ENCODE data around the gene OPN4. TPM values are rescaled to one million over a fixed set of nuclear protein-coding genes. Genes with fewer than 3 reads are reported as not detected.

The OPN4 gene
- total RNA-seq, 1 experiment from 2014 or later: not detected

DNA sequence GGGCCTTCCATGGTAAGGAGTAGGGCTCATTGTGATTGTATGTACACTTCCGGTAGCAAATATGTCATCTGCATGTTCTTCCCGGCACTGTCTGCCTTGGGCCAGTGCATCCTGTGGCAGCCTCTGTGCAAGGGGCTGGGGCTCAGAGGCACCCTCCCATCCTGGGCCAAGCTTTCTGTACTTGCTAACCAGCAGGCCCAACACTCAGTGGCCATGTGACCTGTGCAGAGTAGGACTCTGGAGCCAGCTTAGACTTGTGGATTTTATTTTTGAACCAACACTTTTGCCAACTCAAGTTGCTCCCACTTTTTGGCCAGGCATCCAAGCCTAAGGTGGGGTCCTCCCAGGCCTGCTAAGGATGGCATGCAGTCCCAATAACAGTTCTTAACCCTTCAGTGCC lies 38.9 kb downstream of the OPN4 start:
- Histone ChIP-seq H3K4me1 (ENCODE audit: insufficient read depth, low read length) (no peaks in the 10 kb centered on the region), H3K9me3 (ENCODE audit: low read length) (no peaks in the 10 kb centered on the region), H3K4me3 (ENCODE audit: low read length) (no peak overlapping the region), H2AFZ (ENCODE audit: low read length) (no peak overlapping the region), H4K20me1 (ENCODE audit: low read length) (no peaks in the 10 kb centered on the region), H3K9ac (ENCODE audit: low read length) (no peak overlapping the region), H3K79me2 (ENCODE audit: low read length) (no peaks in the 10 kb centered on the region), H3K27me3 (ENCODE audit: low read length) (no peaks in the 10 kb centered on the region), H3K36me3 (ENCODE audit: low read depth, low read length) (no peaks in the 10 kb centered on the region), H3K27ac (ENCODE audit: low read length) (no peak overlapping the region), H3F3A (ENCODE audit: low read length, unreplicated experiment) (no peaks in the 10 kb centered on the region), H3K9me2 (replicated peaks; ENCODE audit: low read length) (no peaks in the 10 kb centered on the region), H3K4me2 (ENCODE audit: low read length) (no peak overlapping the region)
- BruUV-seq (replicated peaks): no TSS peak
- intact Hi-C loops (cut with micrococcal nuclease): no loop called here
- CTCF ChIA-PET: interaction anchor here (0.6 to 1.9 kb wide), 2 partner anchors 9 to 206 kb away, joined by 3 to 4 read pairs; no protein-coding TSS in a partner anchor
- TF ChIP-seq, protein P1, sequence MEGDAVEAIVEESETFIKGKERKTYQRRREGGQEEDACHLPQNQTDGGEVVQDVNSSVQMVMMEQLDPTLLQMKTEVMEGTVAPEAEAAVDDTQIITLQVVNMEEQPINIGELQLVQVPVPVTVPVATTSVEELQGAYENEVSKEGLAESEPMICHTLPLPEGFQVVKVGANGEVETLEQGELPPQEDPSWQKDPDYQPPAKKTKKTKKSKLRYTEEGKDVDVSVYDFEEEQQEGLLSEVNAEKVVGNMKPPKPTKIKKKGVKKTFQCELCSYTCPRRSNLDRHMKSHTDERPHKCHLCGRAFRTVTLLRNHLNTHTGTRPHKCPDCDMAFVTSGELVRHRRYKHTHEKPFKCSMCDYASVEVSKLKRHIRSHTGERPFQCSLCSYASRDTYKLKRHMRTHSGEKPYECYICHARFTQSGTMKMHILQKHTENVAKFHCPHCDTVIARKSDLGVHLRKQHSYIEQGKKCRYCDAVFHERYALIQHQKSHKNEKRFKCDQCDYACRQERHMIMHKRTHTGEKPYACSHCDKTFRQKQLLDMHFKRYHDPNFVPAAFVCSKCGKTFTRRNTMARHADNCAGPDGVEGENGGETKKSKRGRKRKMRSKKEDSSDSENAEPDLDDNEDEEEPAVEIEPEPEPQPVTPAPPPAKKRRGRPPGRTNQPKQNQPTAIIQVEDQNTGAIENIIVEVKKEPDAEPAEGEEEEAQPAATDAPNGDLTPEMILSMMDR (conservative IDR thresholded peaks at IDR 0.05; ENCODE audit: low read depth, low read length): no peak
- POLR2A ChIA-PET (ENCODE audit: unreplicated experiment): no interaction called here
- ATAC-seq (no peak), DNase-seq (no peak)

- Histone ChIP-seq H3K4me2 (ENCODE audit: low read length) (no peak overlapping the region), H3K27ac (ENCODE audit: low read length) (no peak overlapping the region), H3K79me2 (ENCODE audit: low read length) (no peaks in the 10 kb centered on the region), H4K20me1 (ENCODE audit: low read length) (no peaks in the 10 kb centered on the region), H3K9me2 (replicated peaks; ENCODE audit: low read length) (no peaks in the 10 kb centered on the region), H2AFZ (ENCODE audit: low read length) (no peak overlapping the region), H3F3A (ENCODE audit: low read length, unreplicated experiment) (no peaks in the 10 kb centered on the region), H3K27me3 (ENCODE audit: low read length) (no peaks in the 10 kb centered on the region), H3K36me3 (ENCODE audit: low read depth, low read length) (no peaks in the 10 kb centered on the region), H3K4me3 (ENCODE audit: low read length) (no peak overlapping the region), H3K9ac (ENCODE audit: low read length) (no peak overlapping the region), H3K4me1 (ENCODE audit: insufficient read depth, low read length) (no peaks in the 10 kb centered on the region), H3K9me3 (ENCODE audit: low read length) (no peaks in the 10 kb centered on the region)
- TF ChIP-seq EZH2 (IDR thresholded peaks at IDR 0.05; ENCODE audit: low read length, unreplicated experiment) (no peak), EZH2phosphoT487 (IDR thresholded peaks at IDR 0.05; ENCODE audit: borderline replicate concordance, low read length) (no peak)
- TF ChIP-seq, protein P1 (conservative IDR thresholded peaks at IDR 0.05; ENCODE audit: low read depth, low read length): peak; percentile 68
- BruUV-seq (replicated peaks): no TSS peak
- ATAC-seq (peak; percentile 58), DNase-seq (peak; percentile 35)
- ChIA-PET POLR2A (ENCODE audit: unreplicated experiment) (no interaction called here), CTCF (interaction anchor here (0.6 to 1.9 kb wide), 2 partner anchors 9 to 205 kb away, joined by 3 to 4 read pairs; no protein-coding TSS in a partner anchor)
- intact Hi-C loops (cut with micrococcal nuclease): no loop called here
Observed at GRCh38 chr10:86693721-86694369, 39.5 kb downstream of the OPN4 start.

DNA sequence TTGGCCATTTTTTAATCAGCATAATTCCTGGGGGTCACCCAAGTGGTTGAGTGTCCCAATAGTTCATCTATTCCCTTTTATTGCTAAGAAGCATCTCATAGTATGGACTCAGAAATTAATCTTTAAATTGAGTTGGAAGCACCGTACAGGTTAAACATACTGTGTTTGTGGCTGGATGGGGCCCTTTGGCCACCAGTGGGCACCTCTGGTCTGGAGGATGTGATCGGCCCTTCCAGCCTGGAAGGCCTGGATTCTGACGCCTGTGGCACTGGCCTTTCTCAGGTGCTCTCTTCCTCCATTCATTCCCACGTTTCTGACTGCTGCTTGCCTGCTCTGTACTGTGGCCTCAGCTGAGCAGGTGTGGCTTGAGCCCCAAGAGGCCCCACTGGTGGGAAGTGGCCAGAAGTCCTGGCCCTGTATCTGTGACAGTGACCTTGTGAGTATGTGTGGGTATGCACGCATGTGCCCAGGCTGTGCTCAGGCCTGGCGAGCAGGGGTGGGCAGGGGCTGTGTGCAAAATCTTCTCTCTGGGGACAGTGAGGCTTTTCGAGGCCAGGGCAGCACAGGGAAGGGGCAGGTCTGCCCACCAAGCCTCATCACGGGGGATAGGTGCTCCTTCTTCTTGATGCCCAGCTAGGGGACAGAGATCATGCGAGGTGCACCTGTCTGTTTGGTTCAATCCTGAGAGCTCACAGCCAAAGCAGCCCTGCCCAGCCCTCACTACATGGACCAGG lies 44.0 kb downstream of the OPN4 start:
- H3K27ac ChIP-seq (ENCODE audit: low read length): no peak overlapping the region
- H3K27me3 ChIP-seq (ENCODE audit: low read length): no peaks in the 10 kb centered on the region
- H4K20me1 ChIP-seq (ENCODE audit: low read length): no peaks in the 10 kb centered on the region
- H3K4me1 ChIP-seq (ENCODE audit: insufficient read depth, low read length): no peaks in the 10 kb centered on the region
- no peak overlapping the region for H2AFZ ChIP-seq (ENCODE audit: low read length)
- DNase-seq: no peak
- no peaks in the 10 kb centered on the region for H3K36me3 ChIP-seq (ENCODE audit: low read depth, low read length)
- H3K4me2 ChIP-seq (ENCODE audit: low read length): no peak overlapping the region
- intact Hi-C loops (cut with micrococcal nuclease): no loop called here
- H3K4me3 ChIP-seq (ENCODE audit: low read length): no peak overlapping the region
- ChIA-PET CTCF (no interaction called here), POLR2A (ENCODE audit: unreplicated experiment) (no interaction called here)
- H3K9me3 ChIP-seq (ENCODE audit: low read length): no peaks in the 10 kb centered on the region
- no TSS peak for BruUV-seq (replicated peaks)
- no peaks in the 10 kb centered on the region for H3K9me2 ChIP-seq (replicated peaks; ENCODE audit: low read length)
- H3K9ac ChIP-seq (ENCODE audit: low read length): no peak overlapping the region
- no peaks in the 10 kb centered on the region for H3F3A ChIP-seq (ENCODE audit: low read length, unreplicated experiment)
- TF ChIP-seq, protein P1 (conservative IDR thresholded peaks at IDR 0.05; ENCODE audit: low read depth, low read length): no peak
- no peak for TF ChIP-seq EZH2phosphoT487 (IDR thresholded peaks at IDR 0.05; ENCODE audit: borderline replicate concordance, low read length)
- no peak for TF ChIP-seq EZH2 (IDR thresholded peaks at IDR 0.05; ENCODE audit: low read length, unreplicated experiment)
- ATAC-seq: peak; percentile 54
- no peaks in the 10 kb centered on the region for H3K79me2 ChIP-seq (ENCODE audit: low read length)

Data from PC-3 (cell line).